GM19455 (cell line): ENCODE measurements around the gene PRORP.
A peak's percentile ranks its signal among the peaks of the same experiment; 100 is the strongest.
"Not testable (repeated sequence)": the region's sequence is repeated elsewhere in the genome, so short reads cannot be mapped to it uniquely, and the experiment has no call there.

Experiments used
- ATAC-seq: cut with Tn5 transposase; IDR thresholded peaks from one replicate; pipeline ENCODE4 v1.9.1; 2021; ENCODE audit not compliant: unreplicated experiment

The PRORP gene

GRCh38 chr14:35121887-35122695 is at the start of gene PRORP, which contains the start of gene PPP2R3C:
Gene PRORP (plus strand): TSS chr14:35122552. CDS start chr14:35123246, 694 bp downstream.
Gene PPP2R3C (minus strand): TSS chr14:35121990. CDS start chr14:35121959, 31 bp downstream.
- ATAC-seq = peak; percentile 89

DNA sequence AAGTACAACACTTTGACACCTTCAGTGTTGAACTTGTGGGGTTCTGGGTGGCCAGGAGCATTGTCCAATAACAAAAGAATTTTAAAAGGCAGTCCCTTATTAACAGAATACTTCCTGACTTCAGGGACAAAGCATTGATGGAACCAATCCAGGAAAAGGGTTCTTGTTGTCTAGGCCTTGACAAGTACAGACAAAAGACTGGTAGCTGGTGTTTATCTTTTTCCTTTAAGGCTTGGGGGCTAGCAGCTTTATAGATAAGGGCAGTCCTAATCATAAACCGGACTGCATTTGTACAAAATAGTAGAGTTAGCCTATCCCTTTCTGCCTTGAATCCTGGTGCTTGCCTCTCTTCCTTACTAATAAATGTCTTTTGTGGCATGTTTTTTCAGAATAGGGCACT is 48.9 kb upstream of the PRORP start:
- no peak for ATAC-seq

DNA sequence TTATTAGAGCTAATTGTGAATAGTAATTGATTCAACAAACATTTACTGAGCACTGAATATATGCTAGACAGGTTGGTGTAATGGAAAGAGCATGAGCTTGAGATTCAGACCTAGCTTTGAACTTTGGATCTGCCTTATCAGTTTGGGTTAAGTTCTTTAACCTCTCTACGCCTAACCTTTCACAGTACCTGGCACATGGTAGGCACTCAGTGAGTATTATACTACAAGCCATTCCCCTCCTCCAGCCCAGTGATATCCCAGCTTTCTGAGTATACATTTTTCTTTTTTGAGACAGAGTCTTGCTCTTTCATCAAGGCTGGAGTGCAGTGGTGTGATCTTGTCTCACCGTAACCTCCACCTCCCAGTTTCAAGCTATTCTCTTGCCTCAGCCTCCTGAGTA is 44.3 kb upstream of the PRORP start:
- no peak for ATAC-seq

GRCh38 chr14:35079742-35080141 is 42.6 kb upstream of the PRORP start:
- ATAC-seq = no peak

- ATAC-seq = no peak
Measured at GRCh38 chr14:35083530-35084150, 38.7 kb upstream of the PRORP start.

DNA sequence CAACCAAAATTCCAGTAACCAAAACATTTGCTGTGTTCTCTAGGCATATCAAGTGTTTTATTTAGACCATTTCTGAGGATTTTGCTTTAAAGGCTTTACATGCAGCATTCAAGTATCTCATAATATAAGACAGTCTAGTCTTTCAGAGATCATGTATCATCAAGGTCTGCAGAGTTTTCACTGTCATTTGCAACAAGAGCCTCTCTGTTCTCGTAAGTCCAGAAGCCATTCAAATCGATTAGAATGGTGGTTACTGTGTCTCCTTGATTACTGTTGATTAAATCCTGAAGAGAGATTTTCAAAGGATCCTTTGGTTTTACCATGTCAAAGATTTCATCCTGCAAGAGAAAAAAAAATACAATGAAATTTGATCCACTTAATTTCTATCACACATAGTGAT is 36.9 kb upstream of the PRORP start:
- ATAC-seq = no peak

- ATAC-seq = no peak
Measured at GRCh38 chr14:35088514-35088913, 33.8 kb upstream of the PRORP start.

DNA sequence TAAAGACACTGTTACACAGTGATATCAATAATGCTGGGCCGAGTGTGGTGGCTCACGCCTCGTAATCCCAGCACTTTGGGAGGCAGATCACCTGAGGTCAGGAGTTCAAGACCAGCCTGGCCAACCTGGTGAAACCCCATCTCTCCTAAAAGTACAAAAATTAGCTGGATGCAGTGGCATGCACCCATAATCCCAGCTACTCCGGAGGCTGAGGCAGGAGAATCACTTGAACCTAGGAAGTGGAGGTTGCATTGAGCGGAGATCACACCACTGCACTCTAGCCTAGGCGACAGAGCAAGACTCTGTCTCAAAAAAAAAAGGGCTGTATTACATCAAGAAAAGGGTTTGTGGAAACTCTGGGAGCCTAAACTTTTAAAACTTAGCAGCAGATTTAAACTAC is 27.7 kb upstream of the PRORP start:
- ATAC-seq = not testable (repeated sequence)

- no peak for ATAC-seq
Measured at GRCh38 chr14:35107866-35108265, 14.5 kb upstream of the PRORP start.

- no peak for ATAC-seq
Measured at GRCh38 chr14:35112641-35113040, 9.7 kb upstream of the PRORP start.

- no peak for ATAC-seq
Measured at GRCh38 chr14:35113308-35113950, 8.9 kb upstream of the PRORP start.

GRCh38 chr14:35114036-35114435 is 8.3 kb upstream of the PRORP start:
- no peak for ATAC-seq

DNA sequence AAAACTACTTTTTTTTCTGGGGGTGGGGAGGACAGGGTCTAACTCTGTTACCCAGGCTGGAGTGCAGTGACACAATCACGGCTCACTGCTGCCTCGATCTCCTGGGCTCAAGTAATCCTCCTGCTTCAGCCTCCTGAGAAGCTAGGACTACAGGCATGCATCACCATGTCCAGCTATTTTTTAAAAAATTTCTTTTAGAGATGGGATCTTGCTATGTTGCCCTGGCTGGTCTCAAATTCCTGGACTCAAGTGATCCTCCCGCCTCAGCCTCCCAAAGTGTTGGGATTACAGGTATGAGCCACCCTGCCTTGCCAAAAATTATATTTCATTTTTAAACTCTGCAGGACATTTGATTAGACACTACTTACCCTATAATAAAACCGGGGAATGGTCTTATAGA is 6.1 kb upstream of the PRORP start:
- ATAC-seq = no peak

DNA sequence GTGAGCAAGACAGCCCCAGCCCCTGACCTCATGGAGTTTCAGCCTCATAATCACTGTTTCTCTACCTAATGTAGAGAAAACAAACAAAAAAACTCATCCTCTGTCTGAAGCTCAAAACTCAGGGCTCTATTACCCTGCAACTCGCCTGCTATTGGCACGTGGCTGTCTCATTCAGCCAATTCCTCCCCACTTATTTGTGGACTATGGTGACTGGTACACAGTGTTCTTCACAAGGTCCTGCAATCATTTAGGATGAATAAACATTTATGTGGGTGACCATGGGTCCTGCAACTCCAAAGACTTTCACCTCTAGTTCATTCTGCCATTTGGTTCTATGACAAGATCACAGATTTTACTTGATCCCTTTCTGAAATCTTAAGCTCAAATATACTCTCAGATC is 5.2 kb upstream of the PRORP start:
- no peak for ATAC-seq

- ATAC-seq = peak; percentile 0
Measured at GRCh38 chr14:35121026-35121886, 1.1 kb upstream of the PRORP start.

DNA sequence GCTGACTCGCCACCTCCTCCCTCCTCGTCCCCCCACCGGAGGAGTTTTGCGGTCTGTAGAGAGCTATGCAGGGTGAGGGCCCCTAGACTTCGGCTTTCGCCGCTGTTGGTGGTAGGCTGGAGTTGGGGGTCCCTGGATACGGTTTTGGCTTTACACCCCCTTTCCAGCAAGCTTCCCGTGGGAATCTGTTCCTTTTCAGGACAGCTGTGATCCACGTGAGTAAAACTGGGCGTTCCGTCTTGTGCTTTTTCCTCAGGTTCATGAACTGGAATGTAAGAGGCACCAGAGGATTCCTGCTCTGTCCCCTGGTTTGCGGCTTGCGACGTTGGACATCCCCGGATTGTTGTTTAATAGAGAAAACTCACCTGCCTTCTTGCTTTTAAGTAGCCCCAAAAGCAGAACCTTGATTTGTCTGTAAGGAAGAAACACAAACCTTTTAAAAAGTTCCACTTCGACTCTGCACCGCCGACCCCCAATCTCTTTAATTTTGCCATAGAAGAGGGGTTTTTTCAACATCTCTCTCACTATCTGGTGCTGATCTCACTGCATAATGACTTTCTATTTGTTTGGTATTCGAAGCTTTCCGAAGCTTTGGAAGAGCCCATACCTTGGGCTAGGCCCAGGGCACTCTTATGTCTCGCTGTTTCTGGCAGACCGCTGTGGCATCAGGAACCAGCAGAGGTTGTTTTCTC is 490 bp downstream of the PRORP start:
- peak; percentile 33 for ATAC-seq

- no peak for ATAC-seq
Measured at GRCh38 chr14:35123388-35123703, 994 bp downstream of the PRORP start.

DNA sequence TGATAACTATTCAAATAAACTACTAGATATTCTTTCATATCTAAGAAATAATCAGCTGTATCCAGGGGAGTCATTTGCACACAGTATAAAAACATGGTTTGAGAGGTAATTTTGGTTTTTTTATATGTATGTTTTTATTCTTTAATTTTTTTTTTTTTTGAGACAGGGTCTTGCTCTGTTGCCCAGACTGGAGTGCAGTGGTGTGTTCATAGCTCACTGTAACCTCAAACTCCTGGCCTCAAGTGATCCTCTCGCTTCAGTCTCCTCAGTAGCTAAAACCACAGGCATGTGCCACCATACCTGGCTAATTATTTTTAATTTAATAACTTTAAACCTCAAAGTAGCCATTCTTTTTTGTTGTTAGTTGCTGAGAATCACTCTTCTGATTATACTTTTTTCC is 1.8 kb downstream of the PRORP start:
- ATAC-seq = no peak

- ATAC-seq = no peak
Measured at GRCh38 chr14:35133542-35134328, 11.4 kb downstream of the PRORP start.
